ENCODE results near the gene GPALPP1. TPM values are rescaled to one million over a fixed set of nuclear protein-coding genes. Genes with fewer than 3 reads are reported as not detected.

Gene GPALPP1
- total RNA-seq, 1 experiment from 2014 or later, result 36.4 TPM

DNA sequence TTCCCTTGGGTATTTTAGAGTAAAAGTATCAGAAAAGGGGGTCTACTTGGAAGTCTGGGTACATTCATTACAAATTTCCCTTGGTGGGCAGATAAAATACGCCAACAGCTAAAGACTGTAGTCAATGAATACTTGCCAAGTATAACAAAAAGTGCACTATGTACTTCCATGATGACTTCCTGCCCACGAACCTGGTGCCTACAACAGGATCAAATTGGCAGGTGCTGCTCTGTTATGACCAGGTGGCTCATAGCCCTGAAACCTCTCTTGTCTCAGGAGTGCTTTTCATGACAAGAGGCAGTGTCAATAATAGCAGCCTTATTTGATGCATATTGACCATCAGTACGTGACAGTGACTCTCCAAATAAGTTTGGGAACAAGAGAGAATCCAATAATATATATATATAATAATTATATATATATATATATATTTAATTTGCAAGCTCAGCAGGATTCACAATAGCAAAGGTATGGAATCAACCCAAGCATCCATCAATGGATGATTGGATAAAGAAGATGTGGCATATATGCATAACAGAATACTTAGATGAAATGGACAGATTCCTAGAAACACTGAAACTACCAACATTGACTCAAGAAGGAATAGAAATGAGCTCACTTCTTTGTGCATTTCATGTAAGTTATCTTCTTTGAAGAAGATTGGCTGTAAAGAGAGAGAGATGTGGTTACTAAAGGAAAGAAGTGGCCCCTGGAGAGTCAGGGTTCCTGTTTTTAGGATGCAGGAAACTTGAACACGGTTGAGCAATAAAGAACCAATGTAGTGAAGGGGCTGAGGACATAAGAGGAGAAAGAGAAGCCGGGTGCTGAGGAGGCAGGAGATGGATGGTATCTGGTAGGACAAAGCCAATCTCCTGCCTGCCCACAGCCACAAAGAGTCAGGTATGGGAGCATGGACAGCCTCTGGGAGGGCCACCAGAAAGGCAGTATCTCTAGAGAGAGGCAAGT, 79.0 kb downstream of the GPALPP1 start:
- ChIA-PET POLR2A (ENCODE audit: unreplicated experiment) (interaction anchor here (0.6 kb wide), 3 partner anchors 35 to 1186 kb away, joined by 3 to 4 read pairs (median 3); no protein-coding TSS in a partner anchor), CTCF (no interaction called here)
- Histone ChIP-seq H3K27ac (no peak overlapping the region), H3K9me3 (ENCODE audit: insufficient read depth, low read depth) (no peaks in the 10 kb centered on the region), H4K20me1 (ENCODE audit: insufficient read depth) (no peaks in the 10 kb centered on the region), H3K9me2 (ENCODE audit: insufficient read depth) (no peaks in the 10 kb centered on the region), H3K4me2 (no peak overlapping the region), H3K79me2 (ENCODE audit: low read depth) (no peaks in the 10 kb centered on the region), H3K27me3 (ENCODE audit: insufficient read depth, low read depth) (no peaks in the 10 kb centered on the region), H3K36me3 (ENCODE audit: low read depth) (no peaks in the 10 kb centered on the region), H3K4me1 (replicated peaks; ENCODE audit: insufficient read depth) (no peaks in the 10 kb centered on the region), H3K4me3 (no peak overlapping the region), H3F3A (ENCODE audit: insufficient read depth, low read depth) (no peaks in the 10 kb centered on the region), H2AFZ (no peak overlapping the region)
- intact Hi-C loops (cut with micrococcal nuclease; ENCODE audit: unreplicated experiment), result no loop called here
- DNase-seq, result no peak
- TF ChIP-seq CTCF (conservative IDR thresholded peaks at IDR 0.05), result no peak
- TF ChIP-seq EZH2 (IDR thresholded peaks at IDR 0.05; ENCODE audit: low read depth), result no peak
- no TSS peak for BruUV-seq (replicated peaks)

GRCh38 chr13:45073809-45074208, 84.5 kb downstream of the GPALPP1 start:
- Histone ChIP-seq H3F3A (ENCODE audit: insufficient read depth, low read depth) (no peaks in the 10 kb centered on the region), H3K4me1 (replicated peaks; ENCODE audit: insufficient read depth) (no peaks in the 10 kb centered on the region), H3K27me3 (ENCODE audit: insufficient read depth, low read depth) (no peaks in the 10 kb centered on the region), H2AFZ (no peak overlapping the region), H3K79me2 (ENCODE audit: low read depth) (no peaks in the 10 kb centered on the region), H3K4me3 (no peak overlapping the region), H3K27ac (no peak overlapping the region), H4K20me1 (ENCODE audit: insufficient read depth) (no peaks in the 10 kb centered on the region), H3K36me3 (ENCODE audit: low read depth) (no peaks in the 10 kb centered on the region), H3K9me2 (ENCODE audit: insufficient read depth) (no peaks in the 10 kb centered on the region), H3K4me2 (no peak overlapping the region), H3K9me3 (ENCODE audit: insufficient read depth, low read depth) (no peaks in the 10 kb centered on the region)
- TF ChIP-seq EZH2 (IDR thresholded peaks at IDR 0.05; ENCODE audit: low read depth) (no peak), CTCF (conservative IDR thresholded peaks at IDR 0.05) (no peak)
- DNase-seq, result no peak
- intact Hi-C loops (cut with micrococcal nuclease; ENCODE audit: unreplicated experiment), result no loop called here
- ChIA-PET POLR2A (ENCODE audit: unreplicated experiment) (no interaction called here), CTCF (no interaction called here)
- BruUV-seq (replicated peaks), result no TSS peak

GRCh38 chr13:45074721-45075120, 85.4 kb downstream of the GPALPP1 start:
- ChIA-PET POLR2A (ENCODE audit: unreplicated experiment) (no interaction called here), CTCF (no interaction called here)
- H3K4me2 ChIP-seq, result no peak overlapping the region
- no peaks in the 10 kb centered on the region for H4K20me1 ChIP-seq (ENCODE audit: insufficient read depth)
- no peak overlapping the region for H3K27ac ChIP-seq
- H3K79me2 ChIP-seq (ENCODE audit: low read depth), result no peaks in the 10 kb centered on the region
- H2AFZ ChIP-seq, result no peak overlapping the region
- DNase-seq, result no peak
- no TSS peak for BruUV-seq (replicated peaks)
- H3K9me3 ChIP-seq (ENCODE audit: insufficient read depth, low read depth), result no peaks in the 10 kb centered on the region
- no peaks in the 10 kb centered on the region for H3F3A ChIP-seq (ENCODE audit: insufficient read depth, low read depth)
- no peaks in the 10 kb centered on the region for H3K9me2 ChIP-seq (ENCODE audit: insufficient read depth)
- intact Hi-C loops (cut with micrococcal nuclease; ENCODE audit: unreplicated experiment), result no loop called here
- H3K27me3 ChIP-seq (ENCODE audit: insufficient read depth, low read depth), result no peaks in the 10 kb centered on the region
- no peaks in the 10 kb centered on the region for H3K4me1 ChIP-seq (replicated peaks; ENCODE audit: insufficient read depth)
- TF ChIP-seq EZH2 (IDR thresholded peaks at IDR 0.05; ENCODE audit: low read depth) (no peak), CTCF (conservative IDR thresholded peaks at IDR 0.05) (no peak)
- H3K4me3 ChIP-seq, result no peak overlapping the region
- H3K36me3 ChIP-seq (ENCODE audit: low read depth), result no peaks in the 10 kb centered on the region

All from PC-9 (cell line).